ENCODE data around the gene MYPOP.

Gene MYPOP

GRCh38 chr19:45901912-45902650 is at the start of gene MYPOP:
Gene MYPOP, minus strand, starts transcription at chr19:45902613. Its CDS starts 840 bp downstream, at chr19:45901773.
- DNase-seq, result no peak

GRCh38 chr19:45947926-45948325 is 45.5 kb upstream of the MYPOP start:
- DNase-seq, result no peak

GRCh38 chr19:45940515-45940805 is 38.0 kb upstream of the MYPOP start:
- DNase-seq, result no peak

GRCh38 chr19:45939792-45940514 is 37.5 kb upstream of the MYPOP start:
- DNase-seq, result no peak

- no peak for DNase-seq
These were observed 36.4 kb upstream of the MYPOP start for GRCh38 chr19:45938733-45939319.

GRCh38 chr19:45935267-45935666 is 32.9 kb upstream of the MYPOP start:
- no peak for DNase-seq

- DNase-seq, result no peak
These were observed 32.3 kb upstream of the MYPOP start for GRCh38 chr19:45934551-45935230.

- no peak for DNase-seq
These were observed 31.3 kb upstream of the MYPOP start for GRCh38 chr19:45933759-45934158.

- DNase-seq, result no peak
These were observed 28.6 kb upstream of the MYPOP start for GRCh38 chr19:45931055-45931454.

GRCh38 chr19:45929247-45929646 is 26.8 kb upstream of the MYPOP start:
- DNase-seq, result no peak

GRCh38 chr19:45927565-45928261 is 25.3 kb upstream of the MYPOP start:
- DNase-seq, result peak; percentile 75 to 80

- no peak for DNase-seq
These were observed 22.6 kb upstream of the MYPOP start for GRCh38 chr19:45924891-45925447.

- DNase-seq, result no peak
These were observed 19.9 kb upstream of the MYPOP start for GRCh38 chr19:45922281-45922680.

- no peak for DNase-seq
These were observed 18.0 kb upstream of the MYPOP start for GRCh38 chr19:45920458-45920857.

GRCh38 chr19:45919678-45920077 is 17.3 kb upstream of the MYPOP start:
- DNase-seq, result no peak

- no peak for DNase-seq
These were observed 16.3 kb upstream of the MYPOP start for GRCh38 chr19:45918721-45919120.

- DNase-seq, result no peak
These were observed 15.1 kb upstream of the MYPOP start for GRCh38 chr19:45917421-45918091.

- DNase-seq, result no peak
These were observed 11.7 kb upstream of the MYPOP start, which contains the start of gene NANOS2 for GRCh38 chr19:45913874-45914830. Gene NANOS2, minus strand, starts transcription at chr19:45914778. Its CDS starts 85 bp downstream, at chr19:45914693.

GRCh38 chr19:45911291-45911690 is 8.9 kb upstream of the MYPOP start:
- DNase-seq, result no peak

GRCh38 chr19:45908956-45909355 is 6.5 kb upstream of the MYPOP start:
- no peak for DNase-seq

GRCh38 chr19:45906221-45906620 is 3.8 kb upstream of the MYPOP start:
- DNase-seq, result no peak
